WTC11 (cell line): Measurements from ENCODE around the gene RPL13. TPM values are rescaled to one million over a fixed set of nuclear protein-coding genes. Genes with fewer than 3 reads are reported as not detected.

ENCODE experiments used
- ATAC-seq: fragments of 200-7000 bp; cut with Tn5 transposase; 2 replicates; pipeline ENCODE4 v1.10.0; 2021; ENCODE audit warnings: mild to moderate bottlenecking, moderate library complexity
- CTCF ChIA-PET: fragments of 300-600 bp; sonication (Branson Sonifier 250); formaldehyde crosslinking; loops from one replicate; lab custom pipeline; 2021; ENCODE audit warnings: antibody characterized with exemption; lab: Charles Lee
- POLR2A ChIA-PET: fragments of 350-600 bp; sonication (Branson Sonifier 250); formaldehyde crosslinking; loops from one replicate; lab custom pipeline; 2021; ENCODE audit warnings: antibody characterized with exemption; lab: Charles Lee
- DNase-seq: peaks from one replicate; pipeline ENCODE4 v3.0.0; 2021; ENCODE audit warnings: low spot score
- H3K27ac Mint-ChIP-seq: 2 replicates; pipeline ENCODE4 v1.8.0; 2021; ENCODE audit warnings: mixed read lengths
- H3K27me3 Mint-ChIP-seq: 2 replicates; pipeline ENCODE4 v1.8.0; 2021; ENCODE audit warnings: low read depth, mild to moderate bottlenecking, moderate library complexity, mixed read lengths
- H3K36me3 Mint-ChIP-seq: 2 replicates; pipeline ENCODE4 v1.8.0; 2021; ENCODE audit warnings: mixed read lengths
- H3K4me1 Mint-ChIP-seq: 2 replicates; pipeline ENCODE4 v1.8.0; 2022; ENCODE audit warnings: mixed read lengths
- H3K4me3 Mint-ChIP-seq: 2 replicates; pipeline ENCODE4 v1.8.0; 2021; ENCODE audit warnings: mild to moderate bottlenecking, moderate library complexity, mixed read lengths
- H3K9me3 Mint-ChIP-seq: 2 replicates; pipeline ENCODE4 v1.8.0; 2021; ENCODE audit warnings: mixed read lengths
- AR ChIP-seq: fragments of 250-450 bp; sonication (Bioruptor Pico); IDR thresholded peaks from 2 replicates; pipeline ENCODE4 v1.9.0; 2021; ENCODE audit warnings: mild to moderate bottlenecking
- CREB1 ChIP-seq: sonication (generic); formaldehyde crosslinking; IDR thresholded peaks from 2 replicates; pipeline ENCODE4 v1.8.0; 2023; ENCODE audit warnings: mild to moderate bottlenecking, missing genetic modification reagents
- CTCF ChIP-seq: fragments of 200-600 bp; IDR thresholded peaks from 2 replicates; pipeline ENCODE4 v1.8.0; 2022; ENCODE audit warnings: antibody characterized with exemption
- ELF4 ChIP-seq: sonication (generic); formaldehyde crosslinking; IDR thresholded peaks from 2 replicates; pipeline ENCODE4 v1.8.1; 2022; ENCODE audit warnings: low read depth, mild to moderate bottlenecking, moderate library complexity, missing genetic modification reagents
- ESRRA ChIP-seq: sonication (generic); formaldehyde crosslinking; IDR thresholded peaks from 2 replicates; pipeline ENCODE4 v1.8.1; 2022; ENCODE audit warnings: mild to moderate bottlenecking, missing genetic modification reagents, borderline replicate concordance
- GRHL2 ChIP-seq: fragments of 250-450 bp; sonication (Bioruptor Pico); IDR thresholded peaks from 2 replicates; pipeline ENCODE4 v1.8.0; 2022; ENCODE audit warnings: mild to moderate bottlenecking, moderate library complexity; ENCODE audit not compliant: insufficient replicate concordance, severe bottlenecking
- GTF2I ChIP-seq: fragments of 250-450 bp; sonication (Bioruptor Pico); conservative IDR thresholded peaks from 2 replicates; pipeline ENCODE4 v1.4.0; 2021; ENCODE audit warnings: mild to moderate bottlenecking
- IRF1 ChIP-seq: sonication (generic); formaldehyde crosslinking; IDR thresholded peaks from 2 replicates; pipeline ENCODE4 v1.8.0; 2023; ENCODE audit warnings: missing genetic modification reagents
- MLX ChIP-seq: sonication (generic); formaldehyde crosslinking; IDR thresholded peaks from 2 replicates; pipeline ENCODE4 v1.8.1; 2023; ENCODE audit warnings: mild to moderate bottlenecking, missing genetic modification reagents, moderate library complexity
- MYBL2 ChIP-seq: sonication (generic); formaldehyde crosslinking; IDR thresholded peaks from 2 replicates; pipeline ENCODE4 v1.8.1; 2023; ENCODE audit warnings: mild to moderate bottlenecking, moderate library complexity, missing genetic modification reagents
- NFYB ChIP-seq: sonication (generic); formaldehyde crosslinking; conservative IDR thresholded peaks from 2 replicates; pipeline ENCODE4 v1.8.0; 2022; ENCODE audit warnings: low read depth, missing genetic modification reagents
- SMAD3 ChIP-seq: sonication (generic); formaldehyde crosslinking; IDR thresholded peaks from 2 replicates; pipeline ENCODE4 v1.8.0; 2022; ENCODE audit warnings: missing genetic modification reagents, mild to moderate bottlenecking, borderline replicate concordance
- SP1 ChIP-seq: sonication (generic); formaldehyde crosslinking; conservative IDR thresholded peaks from 2 replicates; pipeline ENCODE4 v1.8.1; 2022; ENCODE audit warnings: missing genetic modification reagents
- STAT6 ChIP-seq: sonication (generic); formaldehyde crosslinking; conservative IDR thresholded peaks from 2 replicates; pipeline ENCODE4 v1.8.1; 2023; ENCODE audit warnings: mild to moderate bottlenecking, low read depth, missing genetic modification reagents, moderate library complexity
- TP53 ChIP-seq: sonication (generic); formaldehyde crosslinking; IDR thresholded peaks from 2 replicates; pipeline ENCODE4 v1.8.1; 2023; ENCODE audit warnings: mild to moderate bottlenecking, missing genetic modification reagents
- USF2 ChIP-seq: sonication (generic); formaldehyde crosslinking; IDR thresholded peaks from 2 replicates; pipeline ENCODE4 v1.8.1; 2023; ENCODE audit warnings: mild to moderate bottlenecking, missing genetic modification reagents, moderate library complexity
- ZBTB43 ChIP-seq: sonication (generic); formaldehyde crosslinking; IDR thresholded peaks from 2 replicates; pipeline ENCODE4 v1.8.1; 2023; ENCODE audit warnings: mild to moderate bottlenecking, missing genetic modification reagents
- ZNF263 ChIP-seq: sonication (generic); formaldehyde crosslinking; IDR thresholded peaks from 2 replicates; pipeline ENCODE4 v1.8.1; 2022; ENCODE audit warnings: low read depth, mild to moderate bottlenecking, moderate library complexity, missing genetic modification reagents
- total RNA-seq: library from RNA; stranded (reverse); gene quantifications from 3 replicates; pipeline ENCODE4 v1.2.3, GENCODE V29; 2021
- TF ChIP-seq, protein P1 (sequence below): fragments of 250-450 bp; sonication (Bioruptor Pico); IDR thresholded peaks from 2 replicates; pipeline ENCODE4 v1.9.0; 2021; ENCODE audit warnings: moderate library complexity, mild to moderate bottlenecking, inconsistent platforms, borderline replicate concordance
- TF ChIP-seq, protein P2 (sequence below): sonication (generic); formaldehyde crosslinking; IDR thresholded peaks from 2 replicates; pipeline ENCODE4 v1.8.1; 2023; ENCODE audit warnings: mild to moderate bottlenecking, moderate library complexity, missing genetic modification reagents

The RPL13 gene
- total RNA-seq, 1 experiment from 2014 or later: 2,631 TPM

DNA sequence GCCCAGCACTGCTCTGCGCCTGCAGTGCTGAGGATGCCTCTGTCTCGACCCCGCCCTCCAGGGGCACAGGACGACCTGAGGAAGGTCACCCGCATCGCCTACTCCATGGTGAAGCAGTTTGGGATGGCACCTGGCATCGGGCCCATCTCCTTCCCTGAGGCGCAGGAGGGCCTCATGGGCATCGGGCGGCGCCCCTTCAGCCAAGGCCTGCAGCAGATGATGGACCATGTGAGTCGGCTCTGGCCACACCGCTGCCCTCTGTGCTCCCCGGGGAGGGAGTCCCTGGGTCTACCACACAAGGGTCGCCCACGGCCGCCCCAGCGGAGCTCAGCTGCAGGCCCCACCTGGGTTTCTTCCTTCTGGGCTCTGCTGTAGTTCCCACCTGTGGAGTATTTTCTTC lies 6.7 kb upstream of the RPL13 start (continued):
- no peak for TF ChIP-seq TP53 (CRISPR knock-in tag)
- TF ChIP-seq GRHL2 (CRISPR knock-in tag): no peak
- no peak for TF ChIP-seq CREB1 (CRISPR knock-in tag)
- TF ChIP-seq ELF4: no peak
- TF ChIP-seq NFYB (CRISPR knock-in tag): no peak
- TF ChIP-seq ESRRA (CRISPR knock-in tag): no peak
- TF ChIP-seq, all 79 proteins: peak for 0

DNA sequence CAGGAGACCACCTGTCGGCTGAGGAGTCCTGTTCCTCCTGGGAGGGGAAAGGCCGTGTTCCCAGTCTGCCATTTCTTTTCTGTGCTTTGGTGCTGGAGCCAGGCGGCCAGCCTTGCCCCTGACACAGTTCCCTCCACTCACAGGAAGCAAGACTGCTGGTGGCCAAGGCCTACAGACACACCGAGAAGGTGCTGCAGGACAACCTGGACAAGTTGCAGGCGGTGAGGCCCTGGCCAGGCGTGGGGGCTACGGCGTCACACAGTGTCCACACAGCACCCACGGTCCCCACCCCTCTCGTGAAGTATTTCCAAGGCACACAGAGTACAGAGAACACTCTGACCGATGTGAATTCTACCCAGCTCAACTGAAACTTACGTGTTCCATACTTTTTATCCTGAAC lies 6.1 kb upstream of the RPL13 start:
- H3K27ac Mint-ChIP-seq: no peak overlapping the region
- no peaks in the 10 kb centered on the region for H3K4me1 Mint-ChIP-seq
- no peaks in the 10 kb centered on the region for H3K9me3 Mint-ChIP-seq
- H3K36me3 Mint-ChIP-seq: peaks cover 39% of the 10 kb centered on the region
- ChIA-PET POLR2A (no interaction called here), CTCF (no interaction called here)
- DNase-seq (no peak), ATAC-seq (no peak)
- TF ChIP-seq CTCF (no peak), IRF1 (CRISPR knock-in tag) (no peak), MYBL2 (CRISPR knock-in tag) (no peak), SMAD3 (CRISPR knock-in tag) (no peak), GTF2I (no peak), SP1 (CRISPR knock-in tag) (no peak), ZNF263 (CRISPR knock-in tag) (no peak), USF2 (no peak), GRHL2 (CRISPR knock-in tag) (no peak), AR (CRISPR knock-in tag) (no peak), ZBTB43 (CRISPR knock-in tag) (no peak), ESRRA (CRISPR knock-in tag) (no peak), STAT6 (CRISPR knock-in tag) (no peak), MLX (no peak)
- TF ChIP-seq, protein P1, sequence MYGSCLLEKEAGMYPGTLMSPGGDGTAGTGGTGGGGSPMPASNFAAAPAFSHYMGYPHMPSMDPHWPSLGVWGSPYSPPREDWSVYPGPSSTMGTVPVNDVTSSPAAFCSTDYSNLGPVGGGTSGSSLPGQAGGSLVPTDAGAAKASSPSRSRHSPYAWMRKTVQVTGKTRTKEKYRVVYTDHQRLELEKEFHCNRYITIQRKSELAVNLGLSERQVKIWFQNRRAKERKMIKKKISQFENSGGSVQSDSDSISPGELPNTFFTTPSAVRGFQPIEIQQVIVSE: no peak
- TF ChIP-seq, protein P2, sequence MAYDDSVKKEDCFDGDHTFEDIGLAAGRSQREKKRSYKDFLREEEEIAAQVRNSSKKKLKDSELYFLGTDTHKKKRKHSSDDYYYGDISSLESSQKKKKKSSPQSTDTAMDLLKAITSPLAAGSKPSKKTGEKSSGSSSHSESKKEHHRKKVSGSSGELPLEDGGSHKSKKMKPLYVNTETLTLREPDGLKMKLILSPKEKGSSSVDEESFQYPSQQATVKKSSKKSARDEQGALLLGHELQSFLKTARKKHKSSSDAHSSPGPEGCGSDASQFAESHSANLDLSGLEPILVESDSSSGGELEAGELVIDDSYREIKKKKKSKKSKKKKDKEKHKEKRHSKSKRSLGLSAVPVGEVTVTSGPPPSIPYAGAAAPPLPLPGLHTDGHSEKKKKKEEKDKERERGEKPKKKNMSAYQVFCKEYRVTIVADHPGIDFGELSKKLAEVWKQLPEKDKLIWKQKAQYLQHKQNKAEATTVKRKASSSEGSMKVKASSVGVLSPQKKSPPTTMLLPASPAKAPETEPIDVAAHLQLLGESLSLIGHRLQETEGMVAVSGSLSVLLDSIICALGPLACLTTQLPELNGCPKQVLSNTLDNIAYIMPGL (CRISPR knock-in tag): no peak
- no peaks in the 10 kb centered on the region for H3K27me3 Mint-ChIP-seq
- no peak overlapping the region for H3K4me3 Mint-ChIP-seq
